ENCODE data around the gene COX4I2.
A peak's percentile ranks its signal among the peaks of the same experiment; 100 is the strongest.
"Not testable (repeated sequence)": the region's sequence is repeated elsewhere in the genome, so short reads cannot be mapped to it uniquely, and the experiment has no call there.

Gene COX4I2

DNA sequence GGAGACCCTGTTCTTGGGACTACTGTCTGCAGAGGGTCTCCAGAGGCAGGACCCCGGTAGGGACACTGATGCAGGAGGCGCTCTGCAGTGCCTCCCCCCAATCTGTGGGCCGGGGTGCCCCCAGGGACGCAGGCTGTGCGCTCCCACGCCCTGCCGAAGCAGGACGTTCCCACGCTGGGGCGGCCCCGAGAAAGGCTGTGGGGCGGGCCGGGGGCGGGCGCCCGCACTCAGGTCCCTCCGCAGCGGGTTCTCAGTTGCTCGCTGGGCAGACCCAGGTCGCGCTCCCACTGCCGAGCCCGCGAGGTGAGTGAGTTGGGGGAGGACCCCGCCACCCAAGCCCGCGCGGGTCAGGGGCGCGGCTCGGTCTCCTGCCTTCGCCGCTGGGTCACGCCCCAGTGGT lies at the start of gene COX4I2:
Gene COX4I2 (plus strand): TSS at position 253 of the 400 bp plus-strand sequence. CDS start 1,106 bp downstream, outside the sequence.
- DNase-seq = no peak

- no peak for DNase-seq
Measured at GRCh38 chr20:31590717-31591225, 46.9 kb upstream of the COX4I2 start.

GRCh38 chr20:31593221-31594001 lies 44.3 kb upstream of the COX4I2 start:
- DNase-seq = peak; percentile 44

- no peak for DNase-seq
Measured at GRCh38 chr20:31594002-31594557, 43.6 kb upstream of the COX4I2 start.

GRCh38 chr20:31594558-31595379 lies 42.9 kb upstream of the COX4I2 start:
- no peak for DNase-seq

DNA sequence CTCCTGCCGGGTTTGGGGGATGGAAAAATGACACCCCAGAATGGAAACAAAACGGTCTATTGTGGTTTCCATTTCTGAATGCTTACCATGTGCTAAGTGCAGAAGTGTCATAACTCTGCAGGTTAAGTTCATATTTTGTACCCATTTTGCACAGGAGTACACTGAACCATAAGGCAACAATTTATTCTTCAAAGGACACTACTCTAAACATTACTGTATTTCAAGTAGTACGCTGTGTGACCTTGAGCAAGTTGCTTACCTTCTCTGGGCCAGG lies 42.4 kb upstream of the COX4I2 start:
- no peak for DNase-seq

DNA sequence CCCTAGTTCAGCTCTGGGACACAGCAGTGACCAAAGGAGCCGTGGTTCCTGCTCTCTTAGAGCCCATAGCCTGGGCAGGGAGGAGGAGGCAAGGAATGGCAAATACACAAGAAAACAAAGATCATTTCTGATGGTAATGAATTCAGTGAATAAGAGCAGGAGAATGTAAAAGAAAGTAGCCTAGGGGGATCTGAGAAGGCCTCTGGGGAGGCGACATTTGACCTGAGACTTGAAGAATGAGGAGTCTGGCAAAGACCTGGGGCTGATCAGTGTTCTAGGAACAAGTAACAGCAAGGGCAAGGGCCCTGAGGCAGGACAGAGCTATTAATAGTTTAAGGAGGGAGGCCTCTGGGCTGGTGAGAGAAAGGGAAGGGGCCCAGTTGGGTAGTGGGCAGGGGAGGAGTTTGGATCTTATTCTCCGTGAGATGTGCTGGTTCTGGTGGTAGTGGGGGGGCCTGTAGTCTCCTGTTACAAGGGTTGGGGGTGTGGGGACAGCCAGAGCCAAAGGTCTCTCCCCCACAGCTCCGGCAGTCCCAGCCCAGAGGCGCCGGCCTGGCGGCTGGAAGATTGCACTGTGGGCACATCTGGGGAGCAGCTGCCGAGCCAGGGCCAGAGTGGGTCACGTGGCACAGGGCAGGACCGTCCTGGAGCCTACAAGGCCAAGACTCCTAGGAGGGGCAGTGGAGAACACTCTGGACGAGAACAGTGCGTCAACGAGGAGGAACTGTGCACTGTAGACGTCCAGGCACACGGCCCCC lies 41.9 kb upstream of the COX4I2 start:
- DNase-seq = no peak

DNA sequence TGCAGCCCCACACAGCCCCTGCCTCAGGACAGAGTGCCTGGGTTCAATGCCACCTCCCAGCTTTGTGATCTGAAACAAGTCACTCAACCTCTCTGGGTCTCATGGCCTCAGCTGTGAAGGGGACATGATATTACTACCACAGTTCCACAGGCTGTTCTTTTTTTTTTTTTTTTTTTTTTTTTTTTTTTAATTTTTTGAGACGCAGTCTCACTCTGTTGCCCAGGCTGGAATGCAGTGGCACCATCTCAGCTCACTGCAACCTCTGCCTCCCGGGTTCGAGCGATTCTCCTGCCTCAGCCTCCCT lies 41.3 kb upstream of the COX4I2 start:
- DNase-seq = not testable (repeated sequence)

- no peak for DNase-seq
Measured at GRCh38 chr20:31596831-31597480, 40.8 kb upstream of the COX4I2 start.

DNA sequence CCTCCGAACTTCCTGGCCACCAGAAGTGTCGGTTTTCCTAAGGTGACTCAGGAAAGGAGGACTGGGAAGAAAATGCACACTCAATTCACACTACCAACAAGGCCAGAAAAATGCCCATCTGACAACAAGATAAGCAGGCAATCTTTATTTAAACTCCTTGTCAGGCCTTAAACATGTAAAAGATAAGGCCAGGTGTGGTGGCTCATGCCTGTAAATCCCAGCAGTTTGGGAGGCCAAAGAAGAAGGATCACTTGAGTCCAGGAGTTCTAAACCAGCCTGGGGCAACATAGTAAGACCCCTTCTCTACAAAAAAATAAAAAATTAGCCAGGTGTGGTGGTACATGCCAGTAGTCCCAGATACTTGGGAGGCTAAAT lies 40.2 kb upstream of the COX4I2 start:
- no peak for DNase-seq

DNA sequence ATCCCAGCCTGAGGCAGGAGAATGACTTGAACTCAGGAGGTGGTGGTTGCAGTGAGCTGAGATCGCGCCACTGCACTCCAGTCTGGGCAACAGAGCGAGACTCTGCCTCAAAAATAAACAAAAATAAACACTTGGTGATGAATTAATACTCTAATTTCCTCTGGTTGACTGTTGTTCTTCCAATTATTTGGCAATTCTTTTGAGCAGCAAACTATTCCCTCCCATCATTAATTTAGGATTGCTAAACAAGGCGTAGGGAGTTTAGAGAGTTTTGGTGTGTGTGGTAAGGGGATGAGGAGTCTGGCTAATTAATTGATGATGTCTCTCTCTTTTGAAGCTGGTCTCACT lies 35.3 kb upstream of the COX4I2 start:
- DNase-seq = no peak

DNA sequence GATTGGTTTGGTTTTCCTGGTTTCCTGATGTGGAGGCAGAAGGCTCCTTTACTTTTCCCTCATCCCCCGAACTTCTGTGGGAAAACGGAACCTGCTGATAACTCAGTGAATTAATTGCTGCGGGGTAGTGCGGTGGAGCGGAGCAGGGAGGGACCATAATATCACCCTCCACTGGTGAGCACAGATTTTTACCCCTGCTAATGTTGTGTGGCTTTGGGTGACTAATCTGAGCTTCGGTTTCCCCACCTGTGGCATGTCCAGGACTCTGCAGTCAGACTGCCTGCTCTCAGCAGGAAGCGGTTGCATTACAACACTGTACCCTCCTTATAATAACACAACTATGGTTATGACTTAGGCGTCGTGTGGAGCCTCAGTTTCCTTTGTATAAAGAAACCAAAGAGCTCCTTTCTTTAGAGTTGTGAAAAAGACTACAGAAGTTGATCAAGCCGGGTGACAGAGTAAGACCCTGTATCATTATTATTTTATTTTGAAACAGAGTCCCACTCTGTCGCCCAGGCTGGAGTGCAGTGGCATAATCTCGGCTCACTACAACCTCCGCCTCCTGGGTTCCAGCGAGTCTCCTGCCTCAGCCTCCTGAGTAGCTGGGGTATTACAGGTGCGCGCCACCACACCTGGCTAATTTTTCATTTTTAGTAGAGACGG lies 34.8 kb upstream of the COX4I2 start:
- DNase-seq = peak; percentile 92

DNA sequence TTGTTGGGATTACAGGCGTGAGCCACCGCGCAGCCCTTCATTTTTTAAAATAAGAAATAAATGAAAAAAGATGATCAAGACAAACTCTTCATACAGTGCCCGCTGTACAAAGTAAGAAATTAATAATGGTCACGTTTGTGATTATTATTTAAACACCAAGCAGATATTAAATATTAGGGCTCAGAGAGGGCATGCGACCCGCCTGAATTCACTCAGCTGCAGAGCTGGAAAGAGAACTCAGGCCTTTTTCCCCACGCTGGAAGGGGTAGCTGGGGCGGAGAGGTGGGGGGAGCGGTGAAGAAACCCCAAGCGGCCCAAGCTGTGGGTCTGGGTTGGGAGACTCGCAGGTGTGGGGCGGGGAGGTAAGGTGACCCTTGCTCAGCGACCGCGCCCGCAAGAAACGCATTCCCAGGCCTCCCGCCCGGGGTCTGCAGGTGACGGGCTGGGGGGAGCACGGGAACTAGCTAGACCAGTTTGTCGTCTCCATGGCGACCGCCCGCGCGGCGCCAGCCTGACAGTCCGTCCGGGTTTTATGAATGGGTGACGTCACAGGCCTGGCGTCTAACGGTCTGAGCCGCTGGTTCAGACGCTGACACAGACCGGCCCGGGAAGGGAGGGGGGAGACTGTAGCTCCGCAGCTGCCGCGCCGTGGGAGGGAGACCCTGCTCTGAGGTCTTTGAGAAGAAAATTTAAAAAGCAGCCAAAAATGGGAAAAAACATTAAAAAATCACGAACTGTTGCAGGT lies 33.7 kb upstream of the COX4I2 start:
- DNase-seq = peak; percentile 90

DNA sequence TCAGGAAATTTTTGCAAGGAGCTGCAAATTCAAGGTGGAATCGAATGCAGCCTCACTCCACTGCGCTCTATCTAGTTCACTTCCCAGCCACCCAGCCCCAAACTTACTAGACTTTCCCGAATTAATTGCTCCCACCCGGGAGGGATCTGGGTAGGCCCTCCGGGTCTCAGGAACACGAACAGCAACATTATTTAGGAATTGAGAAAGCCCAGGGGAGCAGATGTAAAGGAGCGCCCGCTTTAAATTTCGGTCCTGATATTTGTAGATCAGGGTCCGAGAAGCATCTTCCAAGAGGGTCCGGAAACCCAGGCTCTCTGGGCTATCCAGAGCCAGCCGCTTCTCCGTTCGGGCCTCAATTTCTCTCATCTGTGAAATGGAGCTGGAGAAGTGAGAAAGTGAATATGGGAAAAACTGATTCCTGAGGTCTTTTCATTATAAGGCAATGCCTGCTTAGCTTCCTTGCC lies 33.1 kb upstream of the COX4I2 start:
- DNase-seq = no peak

GRCh38 chr20:31605031-31605901 lies 32.4 kb upstream of the COX4I2 start, which contains the start of gene ID1:
Gene ID1 (plus strand): TSS chr20:31605289. CDS start chr20:31605388, 99 bp downstream.
- DNase-seq = peak; percentile 90

- DNase-seq = peak; percentile 16
Measured at GRCh38 chr20:31605902-31606803, 31.6 kb upstream of the COX4I2 start.

GRCh38 chr20:31606804-31607639 lies 30.7 kb upstream of the COX4I2 start:
- no peak for DNase-seq

DNA sequence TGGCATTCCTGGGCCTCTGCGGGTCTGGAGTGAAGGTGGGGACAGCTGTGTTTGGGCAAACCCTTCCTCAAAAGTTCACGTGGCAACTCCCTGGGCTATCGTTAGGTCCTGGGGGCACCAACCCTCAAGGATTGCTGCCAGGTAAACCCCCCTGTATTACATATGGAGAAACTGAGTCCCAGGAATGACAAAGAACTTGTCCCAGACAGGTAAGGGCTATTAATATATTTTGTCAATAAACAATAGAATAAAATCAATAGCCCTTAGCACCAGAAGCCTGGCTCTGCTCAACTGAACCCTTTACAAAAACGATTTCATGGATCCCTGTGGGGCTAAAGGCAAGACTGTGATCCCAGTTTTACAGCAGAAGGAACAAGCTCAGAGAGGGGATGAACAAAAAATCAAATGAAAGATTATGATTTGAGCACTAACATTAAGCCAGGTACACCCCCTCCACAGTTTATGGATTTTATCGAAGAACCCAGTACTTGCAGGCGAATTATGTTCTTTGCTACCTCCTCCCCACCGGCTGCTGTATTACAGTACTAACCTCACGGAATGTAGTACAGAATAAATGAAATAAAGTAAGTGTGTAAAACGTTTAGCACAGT lies 30.0 kb upstream of the COX4I2 start:
- DNase-seq = no peak

Measured in activated CD4-positive, alpha-beta T cell treated with anti-CD3 and anti-CD28 coated beads, Interleukin-2, Interleukin-6, amounts not matched to agents 100 ng/mL and 50 ng/mL, durations not matched to agents 16 hours and 8 hours (primary cell).